ENCODE measurements around the gene BNC2.

BNC2 gene

DNA sequence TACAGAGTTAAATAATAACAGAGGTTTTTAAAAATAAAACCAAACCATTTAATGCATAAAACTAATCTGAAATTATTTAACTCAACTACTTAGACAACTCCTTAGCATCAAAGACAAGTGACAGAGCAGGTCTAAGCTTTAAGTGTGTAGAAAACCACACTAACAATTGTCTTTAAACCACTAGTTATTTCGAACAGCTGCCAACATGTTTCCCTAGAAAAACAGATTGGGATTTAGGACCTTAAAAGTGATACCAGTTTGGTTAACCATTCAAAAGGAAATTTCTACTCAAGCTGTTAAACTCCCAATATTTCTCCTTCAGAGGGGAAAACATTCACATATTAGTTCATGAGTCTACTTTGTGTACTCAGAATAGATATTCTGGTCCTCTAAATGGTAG, 208.7 kb downstream of the BNC2 start:
- DNase-seq, result no peak

DNA sequence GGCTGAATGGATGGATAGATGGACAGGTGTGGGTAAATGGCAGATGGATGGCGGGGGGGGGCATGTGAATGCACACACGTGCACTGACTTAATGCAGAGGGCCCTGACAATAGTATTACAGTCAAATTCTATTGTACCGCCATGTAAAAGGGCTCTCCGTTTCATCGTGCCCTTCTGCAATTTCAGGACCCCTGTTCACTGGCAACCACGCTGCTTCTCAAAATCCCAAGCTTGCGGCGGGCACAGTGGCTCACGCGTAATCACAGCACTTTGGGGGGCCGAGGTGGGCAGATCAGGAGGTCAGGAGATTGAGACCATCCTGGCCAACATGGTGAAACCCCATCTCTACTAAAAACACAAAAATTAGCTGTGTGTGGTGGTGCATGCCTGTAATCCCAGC, 211.4 kb downstream of the BNC2 start:
- no peak for DNase-seq

DNA sequence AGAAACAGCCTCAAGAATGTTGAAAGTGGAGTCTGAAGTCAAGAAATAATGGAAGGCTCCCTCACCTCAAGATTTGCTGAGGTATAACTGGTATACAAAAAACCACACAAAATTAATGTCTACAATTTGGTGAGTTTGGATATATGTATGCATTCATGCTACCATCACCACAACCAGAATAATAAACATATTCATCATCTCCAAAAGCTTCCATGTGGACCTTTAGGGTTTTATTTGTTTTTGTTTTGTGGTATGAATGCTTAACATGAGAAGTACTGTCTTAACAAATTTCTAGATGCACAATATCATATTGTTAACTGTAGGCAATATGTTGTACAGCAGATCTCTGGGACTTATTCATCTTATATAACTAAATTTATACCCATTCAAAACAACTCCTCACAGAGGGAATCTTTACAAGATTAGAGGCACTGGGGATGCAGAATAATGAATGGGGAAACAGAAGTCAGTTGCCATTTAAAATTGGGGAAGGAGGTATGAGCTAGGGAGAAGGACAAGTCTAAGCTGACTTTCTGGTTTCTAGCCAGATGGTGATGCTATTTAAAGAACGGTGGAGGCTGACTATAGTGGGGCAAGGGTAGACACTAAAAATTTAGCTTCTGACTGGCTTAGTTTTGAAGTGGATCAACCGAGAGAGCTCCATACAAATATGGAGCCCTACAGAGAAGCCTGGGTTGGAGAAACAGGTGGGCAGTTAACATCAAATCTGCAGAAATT, 213.9 kb downstream of the BNC2 start:
- DNase-seq, result no peak

DNA sequence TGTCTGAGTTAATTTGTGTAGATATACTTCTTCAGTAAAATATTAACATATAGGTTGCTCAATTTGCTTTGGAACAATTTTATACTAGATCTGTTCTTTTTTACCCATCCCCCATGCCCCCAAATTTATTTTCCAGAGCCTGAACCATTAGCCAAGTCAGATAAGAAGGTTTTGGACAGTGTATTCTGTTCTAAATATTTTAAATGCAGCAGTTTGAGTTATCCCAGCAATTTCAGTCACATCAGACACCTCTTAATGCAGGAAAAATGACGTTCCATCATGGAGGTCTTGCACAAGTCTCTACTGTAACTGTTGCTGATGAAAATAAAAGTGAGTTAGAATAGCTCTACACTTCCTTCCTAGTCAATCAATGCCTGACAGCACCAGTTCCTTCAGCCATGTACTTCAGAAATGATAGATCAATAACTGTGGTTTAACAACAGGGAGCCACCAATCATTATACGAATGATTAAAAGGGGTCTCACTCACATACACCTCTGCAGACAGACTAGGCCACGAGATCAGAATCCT, 215.8 kb downstream of the BNC2 start:
- DNase-seq, result no peak

DNA sequence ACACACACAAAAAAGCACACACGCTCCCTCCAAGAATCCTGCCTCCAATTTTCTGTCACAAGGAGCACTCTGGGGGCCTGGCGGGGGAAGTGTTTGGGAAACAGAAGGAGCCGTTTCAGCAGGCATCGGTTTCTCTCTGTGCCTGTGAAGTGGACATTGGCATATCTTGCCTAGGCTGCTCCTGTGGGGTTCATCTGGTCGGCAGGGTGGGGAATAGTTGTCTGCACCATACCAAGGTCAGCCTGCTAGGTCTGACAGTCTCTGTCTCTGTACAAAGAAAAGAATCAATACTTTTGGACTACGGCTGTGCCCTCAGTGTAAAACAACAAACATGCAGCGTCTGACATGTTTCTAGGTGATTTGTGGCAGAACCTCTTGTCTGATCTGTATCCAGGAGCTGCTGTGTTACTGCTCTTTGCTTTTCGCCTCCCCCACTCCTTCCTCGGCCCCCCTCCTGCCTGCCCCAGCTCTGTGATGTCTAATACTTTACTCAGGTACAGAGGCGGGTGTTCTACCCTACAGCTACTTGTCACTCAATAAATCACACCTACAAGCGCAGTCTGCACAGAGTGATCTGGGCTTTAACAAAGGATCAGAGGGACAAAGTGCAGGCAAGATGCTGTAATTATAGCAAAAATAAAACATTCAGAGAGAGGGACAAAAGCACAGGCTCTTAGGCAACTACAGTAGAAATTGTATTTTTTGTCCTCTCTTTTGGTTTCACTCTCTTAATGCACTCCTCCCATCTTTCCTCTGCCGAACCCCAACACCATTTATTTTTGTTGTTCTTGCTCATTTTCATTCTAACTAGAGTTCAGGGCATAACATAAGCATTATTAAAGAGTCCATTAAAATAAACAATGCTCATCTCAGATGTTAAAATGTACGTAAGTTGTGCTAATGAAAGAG, 216.7 kb downstream of the BNC2 start:
- DNase-seq, result no peak

DNA sequence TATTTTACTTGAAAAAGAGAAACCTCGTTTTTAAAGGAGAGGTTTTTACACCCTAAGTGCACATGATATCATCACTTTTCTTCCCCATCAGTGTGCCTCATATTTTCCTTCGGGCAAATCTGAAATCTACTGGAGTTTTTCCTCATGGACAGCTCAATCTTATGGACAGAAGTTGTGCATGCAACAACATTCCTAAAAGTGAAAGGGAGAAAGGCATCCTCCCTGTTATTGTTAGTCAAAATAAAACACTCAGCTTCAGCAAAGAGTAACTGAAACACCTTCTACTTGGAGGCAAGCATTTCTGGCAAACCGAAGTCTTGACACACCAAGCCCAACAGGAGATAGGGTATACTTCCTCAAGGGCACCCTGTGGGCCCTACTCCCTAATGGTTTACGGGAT, 217.9 kb downstream of the BNC2 start:
- DNase-seq, result no peak

DNA sequence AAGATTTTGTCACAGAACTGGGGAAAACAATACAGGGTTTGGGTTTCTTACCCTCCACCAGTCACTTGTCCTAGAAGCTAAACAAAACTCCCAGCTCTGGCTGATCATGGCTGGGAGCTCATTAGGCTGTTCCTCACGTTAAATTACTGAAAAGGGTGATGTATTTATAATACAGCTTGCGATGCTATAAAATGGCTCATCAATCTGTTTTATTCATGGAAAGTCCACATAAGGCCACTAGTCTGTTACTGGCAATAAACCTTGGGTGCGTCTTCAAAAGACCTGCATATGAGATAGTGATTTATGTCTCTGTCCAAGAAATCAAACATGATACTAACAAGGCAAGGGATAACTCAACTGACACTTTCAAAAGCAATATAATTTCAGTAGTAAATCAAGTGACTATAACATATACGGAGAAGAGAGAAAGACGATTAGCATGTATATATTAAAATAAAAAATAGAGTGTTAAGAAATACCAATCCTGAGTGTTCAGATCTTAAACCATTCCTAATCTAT, 219.0 kb downstream of the BNC2 start:
- no peak for DNase-seq

DNA sequence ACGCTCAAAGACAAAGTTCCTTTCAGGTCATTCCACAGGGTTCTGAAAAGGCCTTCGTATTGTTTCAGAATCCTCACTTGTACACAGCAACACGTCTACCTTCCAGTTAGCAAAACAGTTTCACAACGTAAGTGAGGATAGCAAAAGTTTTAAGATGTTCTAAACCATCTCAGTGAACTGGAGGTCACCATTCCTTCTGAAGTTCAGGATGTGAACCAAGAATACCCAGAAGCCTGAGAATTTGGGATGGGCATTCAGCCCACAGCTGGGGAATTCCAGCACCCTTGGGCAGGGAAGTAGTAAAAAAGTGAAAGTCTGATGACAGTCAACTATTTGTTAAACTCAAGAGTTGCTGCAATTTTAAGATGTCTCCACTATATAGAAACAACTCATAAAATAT, 224.5 kb downstream of the BNC2 start:
- DNase-seq, result no peak

DNA sequence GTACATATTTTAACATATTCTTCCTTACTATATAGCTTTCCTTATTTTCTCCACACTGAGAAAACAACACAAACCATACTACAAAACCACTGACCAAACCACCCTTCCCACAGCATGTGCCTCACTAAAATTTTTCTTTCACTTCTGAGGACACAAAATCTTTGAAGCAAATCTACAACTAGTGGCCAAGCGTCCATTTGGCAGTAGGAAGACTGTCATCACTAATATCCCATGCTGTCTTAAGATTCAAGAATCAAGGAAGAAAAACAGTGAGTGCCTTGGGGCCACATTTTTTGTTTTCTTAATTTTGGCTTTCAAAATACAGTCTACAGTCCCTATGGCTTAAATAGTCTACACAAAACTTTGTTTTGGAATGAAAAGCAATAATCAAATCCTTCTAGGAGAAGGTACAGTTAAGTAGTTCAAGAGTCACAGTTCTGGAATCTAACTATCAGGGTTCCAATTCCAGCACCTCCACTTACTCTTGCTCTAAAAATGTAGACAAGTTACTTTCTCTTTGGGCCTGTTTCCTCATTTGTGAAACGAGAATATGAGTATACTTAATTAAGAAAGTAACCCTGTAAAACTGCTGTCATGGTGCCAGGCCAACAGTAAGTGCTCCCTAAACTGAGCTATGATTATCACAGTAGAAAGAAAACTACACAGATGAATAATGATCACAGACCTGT, 227.9 kb downstream of the BNC2 start:
- no peak for DNase-seq

DNA sequence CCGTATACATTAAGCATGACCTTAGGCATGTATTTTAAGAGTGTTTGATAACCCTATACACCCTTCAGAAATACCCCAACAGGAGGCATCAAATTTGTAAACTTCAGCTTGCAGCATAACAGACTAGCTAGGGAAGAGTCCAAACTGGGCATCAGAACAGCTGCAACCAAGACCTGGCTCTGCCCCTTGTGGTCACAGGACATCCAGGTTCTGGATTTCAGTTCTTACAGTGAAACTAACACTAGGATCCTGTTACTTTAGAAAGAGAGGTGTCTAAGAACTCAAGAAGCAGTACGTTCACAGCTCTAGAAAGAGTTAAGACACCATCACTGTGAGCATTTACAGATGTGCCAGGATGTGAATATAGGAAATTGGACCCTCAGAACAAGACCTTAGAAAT, 229.8 kb downstream of the BNC2 start:
- DNase-seq, result no peak

DNA sequence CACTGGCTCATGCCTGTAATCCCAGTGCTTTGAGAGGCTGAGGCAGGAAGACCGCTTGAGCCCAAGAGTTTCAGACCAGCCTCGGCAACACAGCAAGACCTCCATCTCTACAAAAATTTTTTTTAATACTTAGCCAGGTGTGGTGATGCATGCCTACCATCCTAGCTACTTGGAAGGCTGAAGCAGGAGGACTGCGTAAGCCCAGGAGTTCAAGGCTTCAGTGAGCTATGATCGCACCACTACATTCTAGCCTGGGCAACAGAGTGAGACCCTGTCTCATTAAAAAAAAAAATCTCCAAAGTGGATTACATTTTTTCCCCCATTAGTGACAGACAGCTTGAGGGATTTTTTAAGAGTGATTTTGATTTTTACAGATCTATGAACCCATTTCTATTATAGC, 230.8 kb downstream of the BNC2 start:
- DNase-seq, result no peak

DNA sequence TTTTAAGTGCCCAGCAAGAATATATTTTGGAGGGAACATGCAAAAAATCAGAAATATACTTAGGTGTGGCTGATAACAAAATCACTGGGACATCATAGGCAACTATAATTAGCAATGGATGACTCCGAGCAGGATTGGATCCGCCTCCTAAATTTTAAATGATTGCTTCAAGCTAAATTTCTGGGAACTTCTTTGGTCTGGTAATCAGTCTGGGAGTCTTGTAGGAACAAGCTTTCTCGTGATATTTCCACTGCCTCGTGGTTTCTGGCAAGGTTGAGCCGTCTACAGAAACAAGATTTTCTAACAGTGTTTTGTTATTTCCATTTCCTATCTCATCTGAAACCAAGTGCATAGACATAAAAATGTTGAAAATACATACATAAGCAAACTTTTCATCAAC, 232.6 kb downstream of the BNC2 start:
- no peak for DNase-seq

DNA sequence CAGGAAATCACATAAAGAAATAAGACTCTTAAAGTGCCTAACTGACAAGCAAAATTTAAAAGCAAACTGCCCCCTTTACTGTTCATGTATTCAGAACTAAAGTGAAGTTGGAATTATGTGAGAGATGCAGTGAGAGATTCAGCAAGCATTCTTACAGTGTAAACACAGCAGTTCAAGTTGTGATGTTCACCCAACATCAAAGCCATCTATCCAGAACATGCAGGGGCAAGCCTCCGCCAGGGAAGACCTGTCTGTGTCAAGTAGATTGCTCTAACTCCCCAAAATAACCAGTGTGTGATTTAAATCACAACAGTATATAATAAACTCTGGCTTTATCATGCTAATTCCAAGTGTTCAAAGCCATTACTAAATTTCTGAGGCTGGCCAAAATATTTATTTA, 233.3 kb downstream of the BNC2 start:
- DNase-seq, result no peak

DNA sequence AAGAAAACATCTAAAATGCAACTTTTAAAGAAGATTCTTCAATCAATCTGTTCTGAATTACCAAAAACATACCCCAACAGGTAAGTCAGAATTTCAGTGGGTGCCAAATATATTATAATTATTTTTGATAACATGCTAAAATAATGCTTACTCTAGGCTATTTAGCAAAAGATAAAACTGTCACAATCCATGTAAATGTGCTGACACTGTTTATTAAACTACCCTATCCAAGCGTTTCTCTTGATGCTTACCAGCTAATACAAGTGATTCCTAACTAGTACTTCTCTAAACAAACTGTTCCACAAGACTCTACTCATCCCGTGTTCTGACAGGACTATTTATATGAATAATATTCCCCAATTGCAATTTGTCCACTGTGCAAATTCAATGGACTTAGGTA, 236.7 kb downstream of the BNC2 start:
- no peak for DNase-seq

DNA sequence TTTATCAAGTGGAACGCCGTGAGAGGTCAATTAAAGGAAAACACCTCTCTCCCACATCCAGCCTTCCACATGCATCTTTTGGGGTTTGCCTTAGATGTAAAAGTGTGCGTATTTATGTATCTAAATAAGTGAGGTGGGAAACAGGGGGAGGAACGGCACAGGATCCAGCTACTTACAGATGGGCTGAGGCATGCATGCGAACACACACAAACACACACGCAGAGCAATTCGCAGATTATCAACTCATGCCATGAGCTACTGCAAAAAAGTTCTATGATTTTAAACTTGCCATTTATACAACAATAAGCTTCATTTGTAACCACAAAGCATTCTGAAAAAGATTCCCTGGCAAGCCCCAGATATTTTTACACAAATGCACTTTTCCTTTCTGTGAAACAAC, 242.1 kb downstream of the BNC2 start:
- no peak for DNase-seq

DNA sequence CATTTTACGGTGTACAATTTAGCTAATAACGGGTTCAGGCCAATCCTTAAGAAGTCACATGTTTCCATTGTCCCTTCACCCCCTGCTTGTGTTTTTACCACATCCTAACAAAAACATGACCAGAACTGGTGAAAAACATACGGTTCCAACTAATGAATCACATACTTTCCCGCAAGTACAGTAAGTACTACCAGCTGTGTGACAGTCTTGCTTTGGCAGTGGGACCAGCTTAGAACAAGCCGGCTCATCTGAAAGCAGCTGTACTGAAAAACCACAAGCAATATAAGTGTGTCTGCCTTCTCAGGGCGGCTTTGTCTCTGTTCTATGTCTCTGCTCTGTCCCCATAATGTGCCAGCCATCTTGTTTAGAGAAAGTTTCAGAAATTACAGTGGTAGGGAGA, 242.5 kb downstream of the BNC2 start:
- DNase-seq, result no peak

DNA sequence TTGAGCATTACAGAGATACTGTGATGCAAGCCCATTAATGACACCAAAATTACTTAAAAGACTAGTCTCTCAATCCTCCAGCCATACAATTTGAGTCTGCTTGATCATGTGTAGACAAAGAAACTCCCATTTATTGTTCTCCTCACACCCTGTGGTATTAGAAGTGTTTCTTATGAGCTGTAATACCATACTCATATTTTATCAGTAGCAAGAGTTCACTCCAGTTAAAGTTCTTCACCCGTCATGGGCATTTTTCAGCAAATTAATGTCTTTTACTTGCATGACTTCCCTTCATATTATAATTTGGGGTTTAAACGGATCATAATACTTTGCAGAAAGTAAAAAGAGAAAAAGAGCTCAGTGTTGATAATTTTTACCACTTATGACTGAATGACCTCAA, 242.9 kb downstream of the BNC2 start:
- DNase-seq, result no peak

DNA sequence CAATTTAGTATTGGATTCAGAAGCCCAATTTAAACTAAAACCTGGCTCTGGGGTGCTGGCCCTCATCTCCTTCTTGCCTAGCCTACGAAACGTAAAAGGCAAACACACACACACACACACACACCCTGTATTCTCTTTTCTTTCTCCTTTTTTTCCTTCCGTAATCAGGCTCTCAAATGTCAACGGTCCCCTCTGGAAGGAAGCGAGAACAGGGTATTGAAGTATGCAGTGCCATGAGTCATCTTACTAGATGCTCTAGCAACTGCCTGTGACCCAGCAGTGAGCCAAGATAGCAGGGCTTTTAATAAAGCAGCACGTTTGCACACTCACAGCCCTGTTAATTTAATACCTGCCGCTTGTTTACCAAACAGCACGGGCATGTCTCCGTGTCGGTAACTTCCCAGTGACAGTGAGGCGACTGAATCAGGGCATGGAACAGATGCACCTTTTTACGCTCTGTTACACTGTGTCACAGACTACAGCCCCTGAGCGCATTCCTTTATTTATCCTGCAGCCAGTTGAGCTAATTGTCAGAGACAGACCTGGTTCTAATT, 243.8 kb downstream of the BNC2 start:
- DNase-seq, result no peak

DNA sequence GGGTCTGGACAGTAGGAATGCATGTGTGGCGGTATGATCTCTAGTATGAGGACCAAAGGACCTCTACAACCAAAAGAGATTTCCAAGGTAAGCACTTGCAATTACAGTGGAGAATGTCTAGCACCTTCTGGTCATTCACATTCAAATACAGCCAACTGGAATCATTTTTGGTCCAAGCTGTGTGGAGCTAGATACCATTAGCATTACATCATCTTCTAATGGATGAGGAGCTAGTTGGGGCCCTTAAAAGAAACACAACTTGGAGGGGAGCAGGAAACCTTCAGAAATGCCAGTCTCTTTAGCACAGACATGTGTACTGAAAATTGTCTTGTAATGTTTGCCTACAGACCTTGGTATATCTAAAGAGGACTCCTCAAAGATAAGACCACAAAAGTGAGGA, 244.7 kb downstream of the BNC2 start:
- DNase-seq, result no peak

DNA sequence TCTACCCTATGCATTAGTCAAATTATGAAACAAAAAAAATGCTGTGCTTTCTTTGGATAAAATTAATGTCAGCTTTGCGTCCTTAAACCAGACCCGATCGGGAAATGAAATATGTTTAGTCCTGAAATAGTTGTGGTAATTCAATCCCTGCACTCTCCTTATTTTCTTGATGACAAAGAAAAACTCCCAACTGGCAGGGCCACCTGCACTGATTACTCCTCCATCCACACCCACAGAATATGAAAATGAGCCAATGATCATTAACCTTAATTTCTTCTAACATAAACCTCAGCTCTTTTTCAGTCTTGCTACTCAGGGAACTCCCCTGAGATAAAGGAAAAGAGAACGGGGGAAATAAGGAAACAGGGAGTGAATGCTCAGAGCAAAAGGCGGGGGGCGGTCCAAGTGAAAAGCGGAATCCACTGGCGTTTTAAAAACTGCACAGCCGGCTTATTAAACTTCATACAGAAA, 245.3 kb downstream of the BNC2 start:
- DNase-seq, result no peak

DNA sequence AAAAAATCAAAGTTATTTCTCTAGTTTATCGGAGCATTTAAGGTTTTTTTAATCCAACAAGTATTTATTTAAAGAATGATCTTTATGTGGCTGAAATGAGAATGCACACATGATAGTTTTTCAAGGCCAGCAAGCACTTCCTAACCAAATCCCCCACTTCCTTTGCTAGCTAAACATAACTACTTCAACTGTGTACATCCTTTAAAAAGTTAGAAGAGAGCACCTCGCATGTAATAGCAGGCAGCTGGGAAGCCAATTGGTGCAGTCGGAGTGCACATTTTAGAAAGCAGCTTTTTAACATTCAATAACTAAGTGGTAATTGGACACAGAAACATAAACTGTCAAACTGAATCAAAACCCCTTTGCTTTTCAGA, 245.7 kb downstream of the BNC2 start:
- DNase-seq, result no peak

DNA sequence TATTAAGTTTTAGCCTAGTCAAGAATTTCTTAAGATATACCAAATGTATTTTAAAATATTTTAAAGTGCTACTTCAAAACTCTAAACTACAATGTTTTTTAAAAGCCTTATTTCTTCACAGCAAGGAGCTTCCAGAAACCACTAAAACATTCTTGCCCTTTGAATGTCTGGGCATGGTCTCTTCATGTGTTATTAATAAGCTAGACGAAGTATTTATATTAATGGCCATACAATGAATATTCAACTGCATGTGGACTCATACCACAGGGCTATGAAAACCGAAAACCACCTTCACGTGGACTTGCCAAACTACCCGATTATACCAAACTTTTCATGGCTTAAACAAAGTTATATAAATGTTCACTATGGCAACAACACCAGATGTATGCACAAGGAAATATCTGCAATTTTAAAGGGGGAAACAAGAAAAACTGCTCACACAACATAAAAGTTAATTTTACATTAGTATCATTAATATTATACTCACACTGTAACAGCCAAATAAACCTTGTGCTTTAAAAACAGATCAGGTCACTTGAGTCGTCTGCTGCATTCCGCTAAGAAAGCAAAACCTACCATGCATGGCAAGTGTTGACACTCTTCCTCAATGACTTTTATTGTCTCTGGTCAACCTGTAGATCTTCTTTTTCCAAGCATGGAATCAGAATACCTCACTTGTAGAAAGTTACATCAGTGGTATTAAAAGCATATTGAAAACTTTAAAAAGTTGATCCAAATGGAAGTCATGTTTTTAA, 246.3 kb downstream of the BNC2 start:
- DNase-seq, result no peak

All from activated gamma-delta T cell treated with Interleukin-2 at 50 U/mL for 16 hours (primary cell).